Lower leg skin (tissue), 4 donors: Measurements from ENCODE around the gene FCMR. TPM values are rescaled to one million over a fixed set of nuclear protein-coding genes. Genes with fewer than 3 reads are reported as not detected.

ENCODE experiments used
- DNase-seq, 2 donors: peaks; one replicate each; pipeline ENCODE4 v3.0.0-alpha.2; 2019; ENCODE audit warnings: low spot score in 2 of 2
- H3K4me3 ChIP-seq: fragments of 200-600 bp; sonication (generic); 2 replicates; pipeline ENCODE4 v1.5.1; 2017; ENCODE audit warnings: mild to moderate bottlenecking, low read depth; ENCODE audit not compliant: poor library complexity, severe bottlenecking
- CTCF ChIP-seq, 3 donors: fragments of 450-650 bp; IDR thresholded peaks; one replicate each; pipeline ENCODE4 v1.5.1; 2016; ENCODE audit warnings: antibody characterized with exemption in 3 of 3, mild to moderate bottlenecking in 3 of 3, moderate library complexity in 2 of 3
- POLR2A ChIP-seq, 2 donors: fragments of 450-650 bp; IDR thresholded peaks; one replicate each; pipeline ENCODE4 v1.6.1; 2016 to 2017; ENCODE audit warnings: antibody characterized with exemption in 2 of 2, mild to moderate bottlenecking in 1 of 2, moderate library complexity in 1 of 2
- WGBS, 2 donors: methylation state at CpG; one replicate each; pipeline ENCODE4 v1.1.5; 2018; 5-methylcytosine and 5-hydroxymethylcytosine counted together
- intact Hi-C: fragments of 100-400 bp; cut with DNase I; formaldehyde crosslinking; loops from one replicate; pipeline ENCODE4 v1.15.0; 2023; ENCODE audit warnings: low total_unique reads
- total RNA-seq, 4 donors: library from RNA; depleted of rRNA; stranded (reverse); fragments of >200 nt; gene quantifications; one replicate each; pipeline ENCODE4 v1.1.0, GENCODE V29; 2016

The FCMR gene
- total RNA-seq, 4 donors from 2014 or later: 0.34 to 1.4 (median 1.3) TPM; not detected in 1

DNA sequence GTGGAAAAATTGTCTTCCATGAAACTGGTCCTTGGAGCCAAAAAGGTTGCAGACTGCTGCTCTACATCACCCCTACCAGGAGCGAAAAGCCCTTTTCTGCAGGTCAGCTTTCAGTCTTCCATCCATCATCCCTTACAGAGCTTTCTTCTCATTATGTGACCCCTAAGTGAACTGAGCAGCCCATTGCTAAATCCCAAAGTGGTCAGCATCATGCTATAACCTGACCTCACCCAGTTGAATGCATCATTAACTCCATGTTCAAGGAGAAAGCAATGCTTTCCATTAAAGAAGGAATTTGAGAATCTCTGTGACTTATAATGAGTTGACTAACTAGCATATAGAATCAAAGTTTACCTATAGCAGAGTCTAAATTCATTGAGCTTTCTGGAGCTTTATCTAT is 34.9 kb downstream of the FCMR start:
- no peak overlapping the region for H3K4me3 ChIP-seq
- TF ChIP-seq POLR2A (IDR thresholded peaks at IDR 0.05) (no peak), CTCF (IDR thresholded peaks at IDR 0.05) (no peak)
- DNase-seq: peak in 1 of 2 donors; percentile 23
- intact Hi-C loops: no loop called here
- 90 to 92% methylated on average over 1 of the region's 1 CpG for WGBS, 2 donors

DNA sequence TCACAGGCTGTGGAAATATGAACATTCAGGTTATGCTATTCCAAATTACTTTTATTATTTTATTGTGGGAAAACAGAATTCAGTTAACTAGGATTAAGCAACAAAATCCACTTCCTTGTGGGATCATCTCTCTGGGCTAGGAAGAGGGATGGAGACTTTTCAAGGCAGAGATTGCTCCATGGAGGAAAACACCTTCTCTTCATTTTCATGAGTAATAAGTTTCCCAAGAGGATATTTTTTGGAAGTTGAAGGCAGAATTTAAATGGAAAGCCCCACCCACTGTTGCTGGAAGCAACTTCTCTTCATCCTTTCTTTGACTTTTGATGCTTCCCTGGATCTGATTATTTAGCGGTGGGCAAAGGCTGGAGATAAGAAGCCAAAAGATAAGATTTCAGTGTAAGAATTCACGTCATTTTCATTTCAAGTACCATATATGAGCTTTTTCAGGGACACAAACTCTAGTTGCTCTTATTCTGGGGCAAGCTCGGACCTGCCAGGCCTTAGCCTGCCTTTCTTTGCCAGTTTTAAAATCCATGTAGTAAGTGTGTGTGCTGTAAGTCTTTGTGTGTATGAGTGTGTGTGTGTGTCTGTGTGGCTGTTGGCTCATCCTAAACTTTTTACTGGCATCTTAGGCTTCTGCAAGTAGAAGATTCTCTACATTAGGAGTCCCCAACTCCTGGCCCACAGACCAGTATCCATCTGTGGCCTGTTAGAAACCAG is 36.2 kb downstream of the FCMR start:
- no peak for TF ChIP-seq CTCF (IDR thresholded peaks at IDR 0.05)
- no peak for TF ChIP-seq POLR2A (IDR thresholded peaks at IDR 0.05)

DNA sequence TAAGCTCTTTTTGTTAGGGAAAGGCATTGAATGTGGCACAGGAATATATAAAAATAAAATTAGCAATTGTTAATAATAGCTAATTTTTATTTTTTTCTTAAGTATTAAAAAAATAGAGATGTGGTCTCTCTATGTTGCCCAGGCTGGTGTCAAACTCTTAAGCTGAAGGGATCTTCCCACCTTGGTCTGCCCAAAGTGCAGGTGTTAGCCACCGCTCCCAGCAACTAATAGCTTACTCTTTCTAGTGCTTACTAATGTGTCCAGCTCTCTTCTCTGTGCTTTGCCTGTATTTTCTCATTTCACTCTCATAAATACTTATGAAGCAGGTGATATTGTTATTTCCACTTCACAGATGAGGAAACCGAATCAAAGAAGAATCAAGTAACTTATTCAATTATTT is 37.9 kb downstream of the FCMR start:
- no peak for TF ChIP-seq CTCF (IDR thresholded peaks at IDR 0.05)
- TF ChIP-seq POLR2A (IDR thresholded peaks at IDR 0.05): no peak
- intact Hi-C loops: no loop called here
- WGBS, 2 donors: 92 to 97% methylated on average over 2 of the region's 2 CpGs
- H3K4me3 ChIP-seq: no peak overlapping the region
- DNase-seq: no peak

More for the DNA sequence above, 36.2 kb downstream of the FCMR start:
- DNase-seq: peak in 1 of 2 donors; percentile 25
- no peak overlapping the region for H3K4me3 ChIP-seq
- WGBS, 2 donors: 50 to 51% methylated on average over 3 of the region's 3 CpGs
- intact Hi-C loops: no loop called here

DNA sequence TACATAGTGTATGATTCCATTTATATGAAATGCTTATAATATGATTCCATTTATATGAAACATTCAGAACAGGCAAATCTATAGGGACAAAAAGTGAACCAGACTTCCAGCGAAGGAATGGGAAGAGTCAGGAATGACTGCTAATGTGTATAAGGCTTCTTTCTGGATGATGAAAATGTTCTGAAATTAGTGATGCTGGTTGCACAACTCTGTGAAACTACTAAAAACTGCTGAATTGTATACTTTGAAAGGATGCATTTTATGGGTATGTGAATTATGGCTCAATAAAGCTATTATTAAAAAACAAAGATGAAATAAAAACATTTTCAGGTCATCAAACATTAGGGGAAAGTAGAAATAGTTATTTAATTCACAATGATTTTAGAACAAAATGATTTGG is 38.6 kb downstream of the FCMR start:
- 97 to 100% methylated on average over 1 of the region's 1 CpG for WGBS, 2 donors
- intact Hi-C loops: no loop called here
- no peak for TF ChIP-seq CTCF (IDR thresholded peaks at IDR 0.05)
- no peak for TF ChIP-seq POLR2A (IDR thresholded peaks at IDR 0.05)
- no peak overlapping the region for H3K4me3 ChIP-seq
- DNase-seq: no peak

GRCh38 chr1:206882555-206882954 is 39.2 kb downstream of the FCMR start:
- H3K4me3 ChIP-seq: no peak overlapping the region
- TF ChIP-seq POLR2A (IDR thresholded peaks at IDR 0.05) (no peak), CTCF (IDR thresholded peaks at IDR 0.05) (no peak)
- WGBS, 2 donors: 75 to 80% methylated on average over 3 of the region's 3 CpGs
- no peak for DNase-seq
- intact Hi-C loops: no loop called here

GRCh38 chr1:206880314-206880713 is 41.4 kb downstream of the FCMR start:
- 74 to 81% methylated on average over 3 of the region's 3 CpGs for WGBS, 2 donors
- no peak overlapping the region for H3K4me3 ChIP-seq
- no peak for DNase-seq
- intact Hi-C loops: no loop called here
- TF ChIP-seq CTCF (IDR thresholded peaks at IDR 0.05) (no peak), POLR2A (IDR thresholded peaks at IDR 0.05) (no peak)
